Activated CD4-positive, alpha-beta T cell treated with anti-CD3 and anti-CD28 coated beads for 36 hours (primary cell): ENCODE data around the gene DMRTA2. TPM values are rescaled to one million over a fixed set of nuclear protein-coding genes. Genes with fewer than 3 reads are reported as not detected.

ENCODE experiments used
- ATAC-seq: fragments of 200-7000 bp; cut with Tn5 transposase; one replicate; pipeline ENCODE4 v1.10.0; 2021; ENCODE audit warnings: mild to moderate bottlenecking, moderate library complexity
- CTCF ChIA-PET: fragments of 350-600 bp; sonication (Branson Sonifier 250); formaldehyde crosslinking; loops from one replicate; lab custom pipeline; 2021; ENCODE audit warnings: antibody characterized with exemption; lab: Charles Lee
- POLR2A ChIA-PET: fragments of 350-600 bp; sonication (Branson Sonifier 250); formaldehyde crosslinking; loops from one replicate; lab custom pipeline; 2021; ENCODE audit warnings: antibody characterized with exemption, inconsistent platforms; lab: Charles Lee
- DNase-seq: peaks from one replicate; pipeline ENCODE4 v3.0.0-alpha.2; 2020
- H3K27ac Mint-ChIP-seq: one replicate; pipeline ENCODE4 v1.8.0; 2021; ENCODE audit warnings: mixed read lengths
- H3K27me3 Mint-ChIP-seq: one replicate; pipeline ENCODE4 v1.8.0; 2021; ENCODE audit warnings: mixed read lengths
- H3K36me3 Mint-ChIP-seq: one replicate; pipeline ENCODE4 v1.8.0; 2021; ENCODE audit warnings: low read depth, mixed read lengths
- H3K4me1 Mint-ChIP-seq: one replicate; pipeline ENCODE4 v1.8.0; 2021; ENCODE audit warnings: mixed read lengths
- H3K4me3 Mint-ChIP-seq: one replicate; pipeline ENCODE4 v1.8.0; 2021; ENCODE audit warnings: mild to moderate bottlenecking, moderate library complexity, mixed read lengths
- H3K9me3 Mint-ChIP-seq: one replicate; pipeline ENCODE4 v1.8.0; 2021; ENCODE audit warnings: low read depth, mixed read lengths
- intact Hi-C, 2 experiments: fragments of 100-400 bp; cut with DNase I in 1 of 2; cut with micrococcal nuclease in 1 of 2; formaldehyde crosslinking; loops; one replicate each; pipeline versions ENCODE4 v1.14.2 to v1.15.1; 2022 to 2024; cut with DNase I, micrococcal nuclease
- total RNA-seq, 2 experiments: library from RNA; stranded (reverse); gene quantifications; one replicate each; pipeline ENCODE4 v1.2.3, GENCODE V29; 2021

The DMRTA2 gene
- not detected for total RNA-seq

- H3K27ac Mint-ChIP-seq = no peak within 1 kb of the TSS
- ATAC-seq = no peak
- DNase-seq = peak; percentile 10
- H3K27me3 Mint-ChIP-seq = peaks cover 68% of the 10 kb centered on the region
- ChIA-PET CTCF (no interaction called here), POLR2A (no interaction called here)
- intact Hi-C loops = loop anchor here in 1 of 2 experiments (5.0 kb wide), 1 partner anchor 554 kb away; no protein-coding TSS in a partner anchor
- peaks cover 58% of the 10 kb centered on the region for H3K4me1 Mint-ChIP-seq
- H3K9me3 Mint-ChIP-seq = no peaks in the 10 kb centered on the region
- peak within 1 kb of the TSS; percentile 68 for H3K4me3 Mint-ChIP-seq
- H3K36me3 Mint-ChIP-seq = no peaks in the 10 kb centered on the region
Measured at GRCh38 chr1:50422946-50423669, at the start of gene DMRTA2. DMRTA2 (minus strand) TSS chr1:50423443; CDS start chr1:50421536, 1,907 bp downstream.

GRCh38 chr1:50471967-50472366 lies 48.7 kb upstream of the DMRTA2 start:
- no peak for ATAC-seq
- Mint-ChIP-seq H3K4me1 (no peaks in the 10 kb centered on the region), H3K36me3 (peaks cover 34% of the 10 kb centered on the region), H3K4me3 (no peak overlapping the region), H3K27ac (no peak overlapping the region), H3K9me3 (no peaks in the 10 kb centered on the region), H3K27me3 (no peaks in the 10 kb centered on the region)
- ChIA-PET CTCF (interaction anchor here (1.1 kb wide), 1 partner anchor 19 kb away, joined by 3 read pairs; no protein-coding TSS in a partner anchor), POLR2A (no interaction called here)
- intact Hi-C loops = no loop called here
- no peak for DNase-seq

GRCh38 chr1:50462964-50463363 lies 39.7 kb upstream of the DMRTA2 start:
- ATAC-seq = no peak
- Mint-ChIP-seq H3K27me3 (no peaks in the 10 kb centered on the region), H3K4me1 (no peaks in the 10 kb centered on the region), H3K4me3 (no peak overlapping the region), H3K9me3 (no peaks in the 10 kb centered on the region), H3K27ac (no peak overlapping the region), H3K36me3 (no peaks in the 10 kb centered on the region)
- ChIA-PET POLR2A (no interaction called here), CTCF (no interaction called here)
- DNase-seq = no peak
- intact Hi-C loops = no loop called here

GRCh38 chr1:50458507-50458906 lies 35.3 kb upstream of the DMRTA2 start:
- H3K4me3 Mint-ChIP-seq = no peak overlapping the region
- H3K4me1 Mint-ChIP-seq = no peaks in the 10 kb centered on the region
- H3K9me3 Mint-ChIP-seq = no peaks in the 10 kb centered on the region
- H3K36me3 Mint-ChIP-seq = no peaks in the 10 kb centered on the region
- intact Hi-C loops = no loop called here
- H3K27ac Mint-ChIP-seq = no peak overlapping the region
- no peak for DNase-seq
- ATAC-seq = no peak
- H3K27me3 Mint-ChIP-seq = no peaks in the 10 kb centered on the region
- ChIA-PET CTCF (interaction anchor here (0.6 kb wide), 1 partner anchor 111 kb away, joined by 4 read pairs; no protein-coding TSS in a partner anchor), POLR2A (no interaction called here)

- CTCF ChIA-PET = interaction anchor here (0.8 kb wide), 1 partner anchor 738 kb away, joined by 3 read pairs; no protein-coding TSS in a partner anchor
- no peaks in the 10 kb centered on the region for H3K9me3 Mint-ChIP-seq
- peaks cover 5% of the 10 kb centered on the region for H3K36me3 Mint-ChIP-seq
- peaks cover 14% of the 10 kb centered on the region for H3K4me1 Mint-ChIP-seq
- no peak overlapping the region for H3K4me3 Mint-ChIP-seq
- no peaks in the 10 kb centered on the region for H3K27me3 Mint-ChIP-seq
- no peak for ATAC-seq
- intact Hi-C loops = no loop called here
- POLR2A ChIA-PET = no interaction called here
- no peak for DNase-seq
- H3K27ac Mint-ChIP-seq = no peak overlapping the region
Measured at GRCh38 chr1:50454911-50455310, 31.7 kb upstream of the DMRTA2 start.

- no peak for DNase-seq
- H3K9me3 Mint-ChIP-seq = no peaks in the 10 kb centered on the region
- no peak overlapping the region for H3K27ac Mint-ChIP-seq
- intact Hi-C loops = no loop called here
- no peak for ATAC-seq
- peaks cover 14% of the 10 kb centered on the region for H3K4me1 Mint-ChIP-seq
- POLR2A ChIA-PET = no interaction called here
- no peaks in the 10 kb centered on the region for H3K27me3 Mint-ChIP-seq
- no peak overlapping the region for H3K4me3 Mint-ChIP-seq
- peaks cover 5% of the 10 kb centered on the region for H3K36me3 Mint-ChIP-seq
- CTCF ChIA-PET = no interaction called here
Measured at GRCh38 chr1:50453266-50453665, 30.0 kb upstream of the DMRTA2 start.

- H3K9me3 Mint-ChIP-seq = no peaks in the 10 kb centered on the region
- DNase-seq (no peak), ATAC-seq (no peak)
- peaks cover 14% of the 10 kb centered on the region for H3K4me1 Mint-ChIP-seq
- no peak overlapping the region for H3K27ac Mint-ChIP-seq
- H3K27me3 Mint-ChIP-seq = no peaks in the 10 kb centered on the region
- intact Hi-C loops = no loop called here
- no peak overlapping the region for H3K4me3 Mint-ChIP-seq
- CTCF ChIA-PET = no interaction called here
- POLR2A ChIA-PET = no interaction called here
- peaks cover 5% of the 10 kb centered on the region for H3K36me3 Mint-ChIP-seq
Measured at GRCh38 chr1:50452700-50453099, 29.5 kb upstream of the DMRTA2 start.

GRCh38 chr1:50450861-50451653 lies 27.8 kb upstream of the DMRTA2 start:
- Mint-ChIP-seq H3K4me3 (no peak overlapping the region), H3K36me3 (peaks cover 5% of the 10 kb centered on the region), H3K9me3 (no peaks in the 10 kb centered on the region), H3K27me3 (no peaks in the 10 kb centered on the region), H3K27ac (no peak overlapping the region), H3K4me1 (peaks cover 14% of the 10 kb centered on the region)
- ChIA-PET POLR2A (no interaction called here), CTCF (interaction anchor here (0.7 kb wide), 1 partner anchor 174 kb away, joined by 3 read pairs; no protein-coding TSS in a partner anchor)
- DNase-seq (peak; percentile 9), ATAC-seq (peak; percentile 57)
- intact Hi-C loops = no loop called here

GRCh38 chr1:50447961-50448360 lies 24.7 kb upstream of the DMRTA2 start:
- ChIA-PET POLR2A (no interaction called here), CTCF (interaction anchor here (0.7 to 1.0 kb wide), 2 partner anchors 19 to 69 kb away, joined by 3 to 4 read pairs; no protein-coding TSS in a partner anchor)
- Mint-ChIP-seq H3K36me3 (peaks cover 2% of the 10 kb centered on the region), H3K4me3 (no peak overlapping the region), H3K9me3 (no peaks in the 10 kb centered on the region), H3K27me3 (no peaks in the 10 kb centered on the region), H3K4me1 (peaks cover 12% of the 10 kb centered on the region), H3K27ac (no peak overlapping the region)
- ATAC-seq (no peak), DNase-seq (no peak)
- intact Hi-C loops = no loop called here

GRCh38 chr1:50441183-50441582 lies 17.9 kb upstream of the DMRTA2 start:
- Mint-ChIP-seq H3K36me3 (peaks cover 14% of the 10 kb centered on the region), H3K27ac (no peak overlapping the region), H3K4me1 (no peaks in the 10 kb centered on the region), H3K27me3 (no peaks in the 10 kb centered on the region), H3K4me3 (no peak overlapping the region), H3K9me3 (no peaks in the 10 kb centered on the region)
- ChIA-PET POLR2A (no interaction called here), CTCF (no interaction called here)
- ATAC-seq (no peak), DNase-seq (no peak)
- intact Hi-C loops = no loop called here

- DNase-seq (no peak), ATAC-seq (no peak)
- POLR2A ChIA-PET = no interaction called here
- no peaks in the 10 kb centered on the region for H3K4me1 Mint-ChIP-seq
- no peak overlapping the region for H3K4me3 Mint-ChIP-seq
- no peaks in the 10 kb centered on the region for H3K27me3 Mint-ChIP-seq
- CTCF ChIA-PET = no interaction called here
- no peaks in the 10 kb centered on the region for H3K9me3 Mint-ChIP-seq
- H3K27ac Mint-ChIP-seq = no peak overlapping the region
- intact Hi-C loops = no loop called here
- H3K36me3 Mint-ChIP-seq = peaks cover 14% of the 10 kb centered on the region
Measured at GRCh38 chr1:50438945-50439344, 15.7 kb upstream of the DMRTA2 start.
